SKM-1 treated with dmso at 0.1 percent for 144 hours (cell line): ENCODE measurements around the gene RNF212.

Source experiments
- DNase-seq: peaks from one replicate; lab custom pipeline; 2025; ENCODE audit not compliant: unreplicated experiment; lab: John Stamatoyannopoulos, UW

Gene RNF212

DNA sequence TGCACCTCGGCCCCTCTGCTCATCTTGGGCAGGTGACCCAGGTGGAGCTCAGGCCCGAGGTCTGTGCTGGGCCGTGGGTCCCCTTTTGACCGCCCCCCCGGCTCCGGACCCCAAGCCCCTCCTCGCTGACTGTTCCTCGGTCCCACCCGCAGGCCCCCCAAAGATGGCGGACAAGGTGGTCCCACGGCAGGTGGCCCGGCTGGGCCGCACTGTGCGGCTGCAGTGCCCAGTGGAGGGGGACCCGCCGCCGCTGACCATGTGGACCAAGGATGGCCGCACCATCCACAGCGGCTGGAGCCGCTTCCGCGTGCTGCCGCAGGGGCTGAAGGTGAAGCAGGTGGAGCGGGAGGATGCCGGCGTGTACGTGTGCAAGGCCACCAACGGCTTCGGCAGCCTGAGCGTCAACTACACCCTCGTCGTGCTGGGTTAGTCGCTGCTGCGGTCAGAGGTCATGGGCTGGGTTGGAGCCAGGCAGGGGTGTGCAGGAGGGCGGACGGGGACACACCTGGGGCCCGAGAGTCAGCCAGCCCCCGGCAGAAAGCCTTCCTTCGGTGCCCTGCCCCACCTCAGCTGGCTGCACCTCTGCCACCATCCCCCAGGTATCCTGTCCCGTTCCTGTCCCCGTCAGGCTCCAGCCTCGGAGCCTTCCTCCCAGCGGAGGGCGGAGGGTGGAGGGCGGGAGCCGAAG, 91.2 kb downstream of the RNF212 start:
- no peak for DNase-seq
